OCI-LY3 (cell line): ENCODE results near the gene GALNT2.

ENCODE experiments used
- CTCF ChIP-seq: fragments of 200-600, 300-600 bp; sonication (generic); IDR thresholded peaks from 2 replicates; pipeline ENCODE4 v1.5.1; 2014; ENCODE audit warnings: antibody characterized with exemption, low read length, low read depth
- EZH2phosphoT487 ChIP-seq: fragments of 200-600 bp; shearing (Covaris generic); IDR thresholded peaks from 2 replicates; pipeline ENCODE4 v1.6.1; 2018; ENCODE audit warnings: antibody characterized with exemption, mixed run types, low read depth

GRCh38 chr1:230310381-230311163 is 243.5 kb downstream of the GALNT2 start:
- TF ChIP-seq EZH2phosphoT487 (no peak), CTCF (peak; percentile 97)
